ENCODE measurements around the gene PTPRF.

The PTPRF gene

DNA sequence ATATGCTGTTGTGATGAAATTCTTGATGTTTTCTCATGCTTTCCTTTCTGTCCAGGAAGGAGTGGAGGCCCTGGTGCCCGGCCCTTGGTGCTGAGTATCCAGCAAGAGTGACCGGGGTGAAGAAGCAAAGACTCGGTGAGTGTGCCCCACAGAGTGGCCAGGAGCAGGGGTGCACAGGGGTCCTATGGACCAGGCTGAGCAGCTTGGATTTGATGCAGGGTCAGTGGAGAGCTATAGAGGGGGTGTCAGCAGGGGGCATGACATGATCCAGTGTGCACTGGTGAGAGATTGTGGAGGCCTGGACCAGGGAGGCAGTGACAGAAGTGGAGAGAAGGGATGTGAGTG lies 7.4 kb downstream of the PTPRF start:
- DNase-seq (ENCODE audit: low spot score): no peak
- no peak for TF ChIP-seq CTCF (IDR thresholded peaks at IDR 0.05; ENCODE audit: extremely low read depth, missing control alignments)

DNA sequence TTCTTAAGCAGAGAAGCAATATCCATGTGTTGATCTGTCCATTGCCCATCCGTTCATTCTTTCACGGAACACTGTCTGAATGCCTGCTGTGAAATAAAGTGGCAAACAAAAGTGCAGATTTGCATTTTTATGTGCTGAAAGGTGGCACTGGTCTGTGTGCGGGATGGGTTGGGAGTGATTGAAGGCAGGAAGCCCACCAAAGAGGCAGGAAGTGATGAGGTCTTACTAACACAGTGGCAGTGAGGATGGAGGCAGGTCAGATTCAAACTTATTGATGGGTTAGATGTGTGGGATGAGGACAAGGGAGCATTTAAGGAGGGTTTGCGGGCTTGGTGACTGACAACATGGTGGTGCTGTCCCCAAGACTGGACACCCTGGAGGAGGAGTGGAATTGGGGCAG lies 8.3 kb downstream of the PTPRF start:
- DNase-seq (ENCODE audit: low spot score): no peak
- TF ChIP-seq CTCF (IDR thresholded peaks at IDR 0.05; ENCODE audit: extremely low read depth, missing control alignments): no peak

- DNase-seq (ENCODE audit: low spot score): no peak
- no peak for TF ChIP-seq CTCF (IDR thresholded peaks at IDR 0.05; ENCODE audit: extremely low read depth, missing control alignments)
Observed at GRCh38 chr1:43539726-43540434, 9.2 kb downstream of the PTPRF start.

DNA sequence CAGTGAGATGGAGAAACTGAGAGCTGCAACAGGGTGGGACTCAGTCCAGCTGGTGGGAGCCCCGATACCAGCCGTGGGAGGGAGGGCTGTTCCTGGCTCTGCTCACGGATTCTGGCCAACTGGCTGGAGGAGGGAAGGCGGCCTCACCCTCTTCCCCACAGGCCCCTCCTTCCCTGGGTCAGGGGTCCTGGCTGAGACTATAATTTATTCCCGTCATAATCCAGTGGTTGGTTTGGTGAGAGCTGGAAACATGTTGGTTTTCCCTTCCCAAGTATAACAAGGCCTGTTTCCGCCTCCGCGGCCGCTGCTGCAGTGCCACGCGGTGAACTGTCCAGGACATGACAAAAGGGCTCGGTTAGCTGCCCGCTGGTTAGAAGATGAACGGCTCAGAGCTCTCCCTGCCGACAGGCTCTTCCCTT lies 10.0 kb downstream of the PTPRF start:
- no peak for TF ChIP-seq CTCF (IDR thresholded peaks at IDR 0.05; ENCODE audit: extremely low read depth, missing control alignments)
- DNase-seq (ENCODE audit: low spot score): no peak

DNA sequence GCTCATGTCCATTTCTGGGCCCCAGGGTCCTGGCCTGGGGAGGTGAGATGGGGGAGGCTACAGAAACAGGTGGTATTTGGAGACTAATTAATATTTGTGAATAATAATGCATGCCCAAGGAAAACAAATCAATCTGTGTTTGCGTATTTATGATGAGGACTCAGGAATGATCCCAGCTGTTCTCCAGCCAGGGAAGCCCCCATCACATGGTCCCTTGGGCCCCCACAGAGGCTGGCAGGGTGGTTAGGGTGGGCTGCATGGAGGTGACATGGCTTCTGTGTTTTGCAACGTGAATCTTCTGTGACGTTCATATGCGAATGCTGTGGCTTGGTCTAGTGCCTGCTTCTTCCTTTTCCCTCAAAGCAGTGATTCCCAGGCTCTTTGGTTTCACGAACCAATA lies 10.5 kb downstream of the PTPRF start:
- DNase-seq (ENCODE audit: low spot score): no peak
- no peak for TF ChIP-seq CTCF (IDR thresholded peaks at IDR 0.05; ENCODE audit: extremely low read depth, missing control alignments)

DNA sequence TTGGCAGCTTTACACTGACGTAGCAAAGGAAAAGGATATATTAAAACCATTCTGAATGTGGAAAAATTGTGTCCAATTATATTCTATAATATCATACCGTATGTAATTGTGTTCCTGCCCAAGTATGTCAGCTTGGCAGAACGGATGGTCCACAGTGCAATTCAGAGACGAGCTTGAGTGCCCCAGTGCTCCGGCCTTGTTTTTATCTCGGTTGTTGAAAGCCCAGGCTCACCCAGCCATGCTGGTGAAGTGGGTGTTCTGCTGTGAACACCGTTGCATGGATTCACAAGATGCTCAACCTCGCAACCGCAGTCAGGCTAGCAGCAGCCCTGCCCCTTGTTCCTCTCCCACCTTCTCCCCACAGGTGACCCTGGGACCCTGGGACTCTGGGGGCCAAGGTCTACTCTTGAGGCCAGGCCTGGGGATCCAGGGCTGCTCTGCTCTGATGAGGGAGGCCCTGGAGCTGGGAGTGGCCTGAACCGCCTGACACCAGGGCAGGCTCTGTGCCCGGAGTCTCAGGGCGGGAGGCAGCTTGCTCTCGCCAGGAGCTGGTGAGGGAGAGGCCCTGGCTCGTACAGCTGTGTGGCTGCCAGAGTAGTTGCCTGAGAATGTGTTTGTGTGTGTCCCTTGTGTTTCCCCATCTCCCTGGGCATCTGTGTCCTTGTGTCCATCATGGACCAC lies 11.2 kb downstream of the PTPRF start:
- no peak for TF ChIP-seq CTCF (IDR thresholded peaks at IDR 0.05; ENCODE audit: extremely low read depth, missing control alignments)
- no peak for DNase-seq (ENCODE audit: low spot score)

DNA sequence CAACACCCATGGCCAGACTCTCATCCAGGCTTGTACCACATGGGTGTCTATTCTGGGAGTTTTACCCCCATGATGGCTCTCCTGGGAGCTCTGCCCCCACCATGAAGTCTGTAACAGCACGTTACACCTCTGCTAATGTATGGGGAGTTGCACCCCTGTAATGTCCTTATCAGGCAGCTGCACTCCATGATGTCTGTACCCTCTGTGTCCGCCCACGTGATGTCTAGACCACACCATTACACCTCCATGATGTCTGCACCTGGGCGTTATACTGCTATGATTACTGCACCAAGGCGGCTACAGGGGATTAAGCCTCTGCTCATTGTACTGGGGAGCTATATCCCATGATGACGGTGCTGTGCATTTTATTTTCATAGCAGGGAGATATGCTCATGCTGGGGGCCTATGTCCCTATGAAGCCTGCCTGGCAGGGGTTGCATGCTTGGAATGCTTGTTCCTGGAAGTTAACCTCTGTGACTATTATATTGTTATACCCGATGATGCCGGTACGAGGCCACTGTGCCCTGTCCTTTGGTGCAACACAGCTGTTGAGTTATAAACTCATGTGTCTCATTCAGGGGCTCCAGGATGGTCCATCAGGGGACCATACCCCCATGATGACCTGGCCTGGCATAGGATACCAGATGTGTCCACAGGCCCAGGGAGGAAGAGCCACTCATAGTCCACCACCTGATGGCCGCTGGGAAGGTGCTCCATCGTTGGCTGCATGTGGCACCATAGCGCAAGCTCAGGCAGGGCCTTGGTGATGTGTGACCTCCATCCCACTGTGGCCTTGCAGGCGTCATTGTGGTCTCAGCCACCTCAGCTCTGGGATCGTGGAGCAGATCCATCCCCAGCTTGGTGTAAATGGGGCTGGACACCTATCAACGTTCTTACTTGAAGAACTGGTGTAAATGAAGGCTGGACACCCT lies 12.1 kb downstream of the PTPRF start:
- DNase-seq (ENCODE audit: low spot score): no peak
- TF ChIP-seq CTCF (IDR thresholded peaks at IDR 0.05; ENCODE audit: extremely low read depth, missing control alignments): no peak

All from GM20000 (cell line).